Measurements from ENCODE around the gene TREML1.

Gene TREML1

GRCh38 chr6:41153992-41154625, at the start of gene TREML1:
TREML1 (minus strand) TSS chr6:41154347; CDS start chr6:41154288, 59 bp downstream.
- no peak for TF ChIP-seq Cebpa-rat (IDR thresholded peaks at IDR 0.05)
- H3K27ac ChIP-seq, result peak within 1 kb of the TSS; percentile 7; the same call in 1 of the 2 replicates
- H4K20me1 ChIP-seq, result no peaks in the 10 kb centered on the region
- H3K9me3 ChIP-seq, result no peaks in the 10 kb centered on the region
- peaks cover 16% of the 10 kb centered on the region for H3K4me1 ChIP-seq
- no peaks in the 10 kb centered on the region for H3K36me3 ChIP-seq
- peak within 1 kb of the TSS; percentile 53 for H3K4me2 ChIP-seq
- H3K4me3 ChIP-seq, result no peak within 1 kb of the TSS
- no peak within 1 kb of the TSS for H3K9ac ChIP-seq
- no peaks in the 10 kb centered on the region for H3K27me3 ChIP-seq

- no peak for TF ChIP-seq Cebpa-rat (IDR thresholded peaks at IDR 0.05)
- Histone ChIP-seq H3K9me3 (no peaks in the 10 kb centered on the region), H3K27me3 (no peaks in the 10 kb centered on the region), H3K9ac (no peak overlapping the region), H3K4me1 (peaks cover 36% of the 10 kb centered on the region), H3K36me3 (no peaks in the 10 kb centered on the region), H4K20me1 (no peaks in the 10 kb centered on the region), H3K4me2 (peak overlapping the region; percentile 90), H3K4me3 (no peak overlapping the region), H3K27ac (peak overlapping the region; percentile 85)
Measured at GRCh38 chr6:41201764-41202173, 47.6 kb upstream of the TREML1 start.

- Histone ChIP-seq H3K27me3 (no peaks in the 10 kb centered on the region), H3K4me3 (peak within 1 kb of the TSS; percentile 26; the same call in 1 of the 2 replicates), H4K20me1 (no peaks in the 10 kb centered on the region), H3K4me2 (peak within 1 kb of the TSS; percentile 90), H3K9me3 (no peaks in the 10 kb centered on the region), H3K27ac (peak within 1 kb of the TSS; percentile 85), H3K4me1 (peaks cover 36% of the 10 kb centered on the region), H3K36me3 (no peaks in the 10 kb centered on the region), H3K9ac (peak within 1 kb of the TSS; percentile 68)
- no peak for TF ChIP-seq Cebpa-rat (IDR thresholded peaks at IDR 0.05)
Measured at GRCh38 chr6:41200901-41201763, 47.0 kb upstream of the TREML1 start, which contains the start of gene TREML2. TREML2 (minus strand) TSS chr6:41201149; CDS start chr6:41201008, 141 bp downstream.

GRCh38 chr6:41200296-41200900, 46.3 kb upstream of the TREML1 start:
- no peaks in the 10 kb centered on the region for H3K36me3 ChIP-seq
- H3K9me3 ChIP-seq, result no peaks in the 10 kb centered on the region
- H3K9ac ChIP-seq, result peak overlapping the region; percentile 68
- H3K27me3 ChIP-seq, result no peaks in the 10 kb centered on the region
- no peaks in the 10 kb centered on the region for H4K20me1 ChIP-seq
- H3K4me1 ChIP-seq, result peaks cover 36% of the 10 kb centered on the region
- peak; percentile 43; the same call in 1 of the 2 replicates for TF ChIP-seq Cebpa-rat (IDR thresholded peaks at IDR 0.05)
- peak overlapping the region; percentile 90 for H3K4me2 ChIP-seq
- peak overlapping the region; percentile 85 for H3K27ac ChIP-seq
- H3K4me3 ChIP-seq, result peak overlapping the region; percentile 26; the same call in 1 of the 2 replicates

GRCh38 chr6:41199552-41200246, 45.6 kb upstream of the TREML1 start:
- Histone ChIP-seq H3K36me3 (no peaks in the 10 kb centered on the region), H4K20me1 (no peaks in the 10 kb centered on the region), H3K9me3 (no peaks in the 10 kb centered on the region), H3K4me3 (no peak overlapping the region), H3K4me1 (peaks cover 36% of the 10 kb centered on the region), H3K9ac (peak overlapping the region; percentile 68; the same call in 1 of the 2 replicates), H3K27ac (peak overlapping the region; percentile 85), H3K27me3 (no peaks in the 10 kb centered on the region), H3K4me2 (peak overlapping the region; percentile 90)
- TF ChIP-seq Cebpa-rat (IDR thresholded peaks at IDR 0.05), result no peak

GRCh38 chr6:41197234-41197633, 43.1 kb upstream of the TREML1 start:
- H3K4me1 ChIP-seq, result peaks cover 35% of the 10 kb centered on the region
- no peaks in the 10 kb centered on the region for H3K9me3 ChIP-seq
- H3K27ac ChIP-seq, result no peak overlapping the region
- H3K4me3 ChIP-seq, result no peak overlapping the region
- H3K9ac ChIP-seq, result no peak overlapping the region
- no peaks in the 10 kb centered on the region for H3K27me3 ChIP-seq
- no peaks in the 10 kb centered on the region for H3K36me3 ChIP-seq
- H3K4me2 ChIP-seq, result no peak overlapping the region
- no peaks in the 10 kb centered on the region for H4K20me1 ChIP-seq
- no peak for TF ChIP-seq Cebpa-rat (IDR thresholded peaks at IDR 0.05)

- no peak overlapping the region for H3K4me2 ChIP-seq
- H3K27me3 ChIP-seq, result no peaks in the 10 kb centered on the region
- H3K9me3 ChIP-seq, result peaks cover 16% of the 10 kb centered on the region
- no peak overlapping the region for H3K27ac ChIP-seq
- H3K9ac ChIP-seq, result no peak overlapping the region
- peaks cover 7% of the 10 kb centered on the region for H3K4me1 ChIP-seq
- no peak overlapping the region for H3K4me3 ChIP-seq
- 0 out of 2 replicates have a peak, but pooled peaks cover 12% of the 10 kb centered on the region for H3K36me3 ChIP-seq
- no peak for TF ChIP-seq Cebpa-rat (IDR thresholded peaks at IDR 0.05)
- no peaks in the 10 kb centered on the region for H4K20me1 ChIP-seq
Measured at GRCh38 chr6:41194386-41194785, 40.2 kb upstream of the TREML1 start.

GRCh38 chr6:41193884-41194283, 39.7 kb upstream of the TREML1 start:
- Histone ChIP-seq H3K36me3 (0 out of 2 replicates have a peak, but pooled peaks cover 13% of the 10 kb centered on the region), H3K4me3 (no peak overlapping the region), H4K20me1 (no peaks in the 10 kb centered on the region), H3K9me3 (peaks cover 19% of the 10 kb centered on the region), H3K4me2 (no peak overlapping the region), H3K4me1 (peaks cover 2% of the 10 kb centered on the region; the same call in 1 of the 2 replicates), H3K27ac (no peak overlapping the region), H3K9ac (no peak overlapping the region), H3K27me3 (no peaks in the 10 kb centered on the region)
- no peak for TF ChIP-seq Cebpa-rat (IDR thresholded peaks at IDR 0.05)

GRCh38 chr6:41193171-41193734, 39.1 kb upstream of the TREML1 start:
- TF ChIP-seq Cebpa-rat (IDR thresholded peaks at IDR 0.05), result no peak
- Histone ChIP-seq H3K9me3 (peaks cover 19% of the 10 kb centered on the region), H3K4me2 (no peak overlapping the region), H3K4me3 (no peak overlapping the region), H3K4me1 (no peaks in the 10 kb centered on the region), H3K27me3 (no peaks in the 10 kb centered on the region), H3K27ac (no peak overlapping the region), H4K20me1 (no peaks in the 10 kb centered on the region), H3K36me3 (0 out of 2 replicates have a peak, but pooled peaks cover 13% of the 10 kb centered on the region), H3K9ac (no peak overlapping the region)

All from BLaER1 (cell line).